ENCODE measurements around the gene RNASEL. TPM values are rescaled to one million over a fixed set of nuclear protein-coding genes. Genes with fewer than 3 reads are reported as not detected.

Gene RNASEL
- polyA plus RNA-seq, 1 of the 3 experiments (the other 2 are of a cell fraction), result not detected

DNA sequence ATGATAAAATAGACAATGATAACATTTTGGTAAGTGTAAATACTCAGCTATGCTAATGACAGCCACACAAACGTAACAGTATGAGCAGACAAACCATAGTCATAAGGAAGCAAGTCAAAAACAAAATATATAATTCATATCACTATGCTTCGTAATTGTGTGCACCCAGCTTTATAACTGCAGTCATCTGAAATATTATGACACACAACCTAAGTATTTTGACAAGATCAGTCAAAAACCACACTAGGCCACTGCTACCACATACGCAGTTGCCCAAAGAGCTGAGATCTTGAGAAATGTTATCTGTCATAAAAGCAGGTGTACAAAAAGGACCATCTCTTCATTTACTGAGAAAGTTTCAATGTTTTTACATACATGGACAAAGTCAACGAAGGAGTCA, 26.0 kb downstream of the RNASEL start:
- no peaks in the 10 kb centered on the region for H3K79me2 ChIP-seq (ENCODE audit: insufficient read depth)
- ChIA-PET POLR2A (no interaction called here), CTCF (interaction anchor here (0.6 to 0.9 kb wide), 2 partner anchors 224 to 1487 kb away, joined by 3 read pairs; no protein-coding TSS in a partner anchor)
- no peak for DNase-seq
- H3K9me3 ChIP-seq, result no peaks in the 10 kb centered on the region
- TF ChIP-seq, protein P1, sequence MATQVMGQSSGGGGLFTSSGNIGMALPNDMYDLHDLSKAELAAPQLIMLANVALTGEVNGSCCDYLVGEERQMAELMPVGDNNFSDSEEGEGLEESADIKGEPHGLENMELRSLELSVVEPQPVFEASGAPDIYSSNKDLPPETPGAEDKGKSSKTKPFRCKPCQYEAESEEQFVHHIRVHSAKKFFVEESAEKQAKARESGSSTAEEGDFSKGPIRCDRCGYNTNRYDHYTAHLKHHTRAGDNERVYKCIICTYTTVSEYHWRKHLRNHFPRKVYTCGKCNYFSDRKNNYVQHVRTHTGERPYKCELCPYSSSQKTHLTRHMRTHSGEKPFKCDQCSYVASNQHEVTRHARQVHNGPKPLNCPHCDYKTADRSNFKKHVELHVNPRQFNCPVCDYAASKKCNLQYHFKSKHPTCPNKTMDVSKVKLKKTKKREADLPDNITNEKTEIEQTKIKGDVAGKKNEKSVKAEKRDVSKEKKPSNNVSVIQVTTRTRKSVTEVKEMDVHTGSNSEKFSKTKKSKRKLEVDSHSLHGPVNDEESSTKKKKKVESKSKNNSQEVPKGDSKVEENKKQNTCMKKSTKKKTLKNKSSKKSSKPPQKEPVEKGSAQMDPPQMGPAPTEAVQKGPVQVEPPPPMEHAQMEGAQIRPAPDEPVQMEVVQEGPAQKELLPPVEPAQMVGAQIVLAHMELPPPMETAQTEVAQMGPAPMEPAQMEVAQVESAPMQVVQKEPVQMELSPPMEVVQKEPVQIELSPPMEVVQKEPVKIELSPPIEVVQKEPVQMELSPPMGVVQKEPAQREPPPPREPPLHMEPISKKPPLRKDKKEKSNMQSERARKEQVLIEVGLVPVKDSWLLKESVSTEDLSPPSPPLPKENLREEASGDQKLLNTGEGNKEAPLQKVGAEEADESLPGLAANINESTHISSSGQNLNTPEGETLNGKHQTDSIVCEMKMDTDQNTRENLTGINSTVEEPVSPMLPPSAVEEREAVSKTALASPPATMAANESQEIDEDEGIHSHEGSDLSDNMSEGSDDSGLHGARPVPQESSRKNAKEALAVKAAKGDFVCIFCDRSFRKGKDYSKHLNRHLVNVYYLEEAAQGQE (IDR thresholded peaks at IDR 0.05; ENCODE audit: low read depth, low read length), result no peak
- TF ChIP-seq, protein P2, sequence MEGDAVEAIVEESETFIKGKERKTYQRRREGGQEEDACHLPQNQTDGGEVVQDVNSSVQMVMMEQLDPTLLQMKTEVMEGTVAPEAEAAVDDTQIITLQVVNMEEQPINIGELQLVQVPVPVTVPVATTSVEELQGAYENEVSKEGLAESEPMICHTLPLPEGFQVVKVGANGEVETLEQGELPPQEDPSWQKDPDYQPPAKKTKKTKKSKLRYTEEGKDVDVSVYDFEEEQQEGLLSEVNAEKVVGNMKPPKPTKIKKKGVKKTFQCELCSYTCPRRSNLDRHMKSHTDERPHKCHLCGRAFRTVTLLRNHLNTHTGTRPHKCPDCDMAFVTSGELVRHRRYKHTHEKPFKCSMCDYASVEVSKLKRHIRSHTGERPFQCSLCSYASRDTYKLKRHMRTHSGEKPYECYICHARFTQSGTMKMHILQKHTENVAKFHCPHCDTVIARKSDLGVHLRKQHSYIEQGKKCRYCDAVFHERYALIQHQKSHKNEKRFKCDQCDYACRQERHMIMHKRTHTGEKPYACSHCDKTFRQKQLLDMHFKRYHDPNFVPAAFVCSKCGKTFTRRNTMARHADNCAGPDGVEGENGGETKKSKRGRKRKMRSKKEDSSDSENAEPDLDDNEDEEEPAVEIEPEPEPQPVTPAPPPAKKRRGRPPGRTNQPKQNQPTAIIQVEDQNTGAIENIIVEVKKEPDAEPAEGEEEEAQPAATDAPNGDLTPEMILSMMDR (IDR thresholded peaks at IDR 0.05), result no peak
- TF ChIP-seq, protein P3, sequence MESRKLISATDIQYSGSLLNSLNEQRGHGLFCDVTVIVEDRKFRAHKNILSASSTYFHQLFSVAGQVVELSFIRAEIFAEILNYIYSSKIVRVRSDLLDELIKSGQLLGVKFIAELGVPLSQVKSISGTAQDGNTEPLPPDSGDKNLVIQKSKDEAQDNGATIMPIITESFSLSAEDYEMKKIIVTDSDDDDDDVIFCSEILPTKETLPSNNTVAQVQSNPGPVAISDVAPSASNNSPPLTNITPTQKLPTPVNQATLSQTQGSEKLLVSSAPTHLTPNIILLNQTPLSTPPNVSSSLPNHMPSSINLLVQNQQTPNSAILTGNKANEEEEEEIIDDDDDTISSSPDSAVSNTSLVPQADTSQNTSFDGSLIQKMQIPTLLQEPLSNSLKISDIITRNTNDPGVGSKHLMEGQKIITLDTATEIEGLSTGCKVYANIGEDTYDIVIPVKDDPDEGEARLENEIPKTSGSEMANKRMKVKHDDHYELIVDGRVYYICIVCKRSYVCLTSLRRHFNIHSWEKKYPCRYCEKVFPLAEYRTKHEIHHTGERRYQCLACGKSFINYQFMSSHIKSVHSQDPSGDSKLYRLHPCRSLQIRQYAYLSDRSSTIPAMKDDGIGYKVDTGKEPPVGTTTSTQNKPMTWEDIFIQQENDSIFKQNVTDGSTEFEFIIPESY (IDR thresholded peaks at IDR 0.05; ENCODE audit: borderline replicate concordance, low read depth), result no peak
- no peak for TF ChIP-seq GATA2 (CRISPR knock-in tag; IDR thresholded peaks at IDR 0.05)
- H3K4me2 ChIP-seq, result no peak overlapping the region
- no peaks in the 10 kb centered on the region for H3K36me3 ChIP-seq (replicated peaks in 1 of 2; ENCODE audit: control insufficient read depth in 1 of 2, insufficient read depth in 2 of 2, low read length in 1 of 2)
- no peak overlapping the region for H2AFZ ChIP-seq (ENCODE audit: low read depth)
- H3F3A ChIP-seq (replicated peaks; ENCODE audit: insufficient read depth), result no peaks in the 10 kb centered on the region
- no peaks in the 10 kb centered on the region for H3K4me1 ChIP-seq (ENCODE audit: control insufficient read depth in 1 of 2, insufficient read depth in 2 of 2, low read depth in 1 of 2, low read length in 1 of 2)
- 31% methylated on average over 4 of the region's 4 CpGs for WGBS (ENCODE audit: low lambda C conversion rate)
- H3K4me3 ChIP-seq (ENCODE audit: low read depth in 2 of 2, low read length in 1 of 2), result no peak overlapping the region
- no peaks in the 10 kb centered on the region for H3K27me3 ChIP-seq (ENCODE audit: insufficient read depth)
- no peaks in the 10 kb centered on the region for H4K20me1 ChIP-seq (ENCODE audit: insufficient read depth)
- no peaks in the 10 kb centered on the region for H3K9me2 ChIP-seq
- no peak overlapping the region for H3K9ac ChIP-seq
- H3K27ac ChIP-seq (ENCODE audit: low read depth in 2 of 2, low read length in 1 of 2), result no peak overlapping the region

DNA sequence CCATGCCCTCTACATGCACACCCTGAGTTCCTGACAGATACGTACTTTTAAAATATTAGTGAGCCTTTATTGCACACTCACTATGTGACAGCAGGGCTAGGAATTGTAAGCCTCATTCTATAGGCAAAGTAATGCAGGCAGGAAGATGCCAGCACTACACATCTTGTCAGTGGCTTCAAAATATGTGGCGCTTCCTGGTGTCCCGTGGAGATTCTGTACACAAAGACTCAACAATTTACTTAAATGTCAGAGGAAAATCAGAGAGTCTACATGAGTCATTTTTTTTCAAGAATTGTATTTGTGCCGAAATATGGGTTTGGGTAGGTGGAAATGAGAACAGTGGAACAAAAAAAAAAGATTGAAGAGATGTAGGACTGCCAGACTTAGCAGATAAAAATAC, 27.6 kb downstream of the RNASEL start:
- DNase-seq, result no peak
- POLR2A ChIA-PET, result no interaction called here

More for the DNA sequence above, 27.6 kb downstream of the RNASEL start:
- Histone ChIP-seq H3K4me3 (ENCODE audit: low read depth in 2 of 2, low read length in 1 of 2) (no peak overlapping the region), H2AFZ (ENCODE audit: low read depth) (no peak overlapping the region), H3F3A (replicated peaks; ENCODE audit: insufficient read depth) (no peaks in the 10 kb centered on the region), H3K27ac (ENCODE audit: low read depth in 2 of 2, low read length in 1 of 2) (no peak overlapping the region), H4K20me1 (ENCODE audit: insufficient read depth) (no peaks in the 10 kb centered on the region), H3K9ac (no peak overlapping the region), H3K36me3 (replicated peaks in 1 of 2; ENCODE audit: control insufficient read depth in 1 of 2, insufficient read depth in 2 of 2, low read length in 1 of 2) (no peaks in the 10 kb centered on the region), H3K9me2 (no peaks in the 10 kb centered on the region), H3K4me1 (ENCODE audit: control insufficient read depth in 1 of 2, insufficient read depth in 2 of 2, low read depth in 1 of 2, low read length in 1 of 2) (no peaks in the 10 kb centered on the region), H3K27me3 (ENCODE audit: insufficient read depth) (no peaks in the 10 kb centered on the region), H3K79me2 (ENCODE audit: insufficient read depth) (no peaks in the 10 kb centered on the region), H3K9me3 (no peaks in the 10 kb centered on the region), H3K4me2 (no peak overlapping the region)
- TF ChIP-seq EP300 (IDR thresholded peaks at IDR 0.05; ENCODE audit: borderline replicate concordance in 1 of 2, low read depth in 1 of 2, low read length in 1 of 2) (no peak), RAD21 (IDR thresholded peaks at IDR 0.05; ENCODE audit: low read length) (no peak), TCF12 (IDR thresholded peaks at IDR 0.05) (no peak), NRF1 (IDR thresholded peaks at IDR 0.05; ENCODE audit: low read depth, low read length) (no peak), JUND (IDR thresholded peaks at IDR 0.05) (no peak), GABPA (IDR thresholded peaks at IDR 0.05; ENCODE audit: low read depth) (no peak), FOXJ3 (CRISPR knock-in tag; IDR thresholded peaks at IDR 0.05) (no peak)
- TF ChIP-seq, protein P2 (IDR thresholded peaks at IDR 0.05), result no peak
- WGBS (ENCODE audit: low lambda C conversion rate), result 46% methylated on average over 4 of the region's 4 CpGs
- CTCF ChIA-PET, result no interaction called here
